HepG2 (cell line): ENCODE data around the gene NDUFV1. TPM values are rescaled to one million over a fixed set of nuclear protein-coding genes. Genes with fewer than 3 reads are reported as not detected.
A peak's percentile ranks its signal among the peaks of the same experiment; 100 is the strongest.

Experiments used
- CCAR2 ChIP-seq: fragments of 200-400 bp; formaldehyde crosslinking; optimal IDR thresholded peaks from 2 replicates; pipeline ENCODE3; 2018; ENCODE audit warnings: low read depth, mild to moderate bottlenecking, low read length, moderate library complexity
- ELF3 ChIP-seq: IDR thresholded peaks from 2 replicates; pipeline ENCODE4 v1.6.1; 2016; ENCODE audit warnings: missing genetic modification reagents, missing compliant biosample characterization
- HDAC2 ChIP-seq: sonication (generic); formaldehyde crosslinking; IDR thresholded peaks from 2 replicates; pipeline ENCODE4 v1.4.0; 2020; ENCODE audit warnings: missing genetic modification reagents
- HMGA1 ChIP-seq: sonication (generic); formaldehyde crosslinking; conservative IDR thresholded peaks from 2 replicates; pipeline ENCODE4 v1.4.0; 2020; ENCODE audit warnings: missing genetic modification reagents
- KDM4B ChIP-seq: sonication (generic); formaldehyde crosslinking; IDR thresholded peaks from 2 replicates; pipeline ENCODE4 v1.4.0; 2020; ENCODE audit warnings: missing genetic modification reagents
- NFYB ChIP-seq: sonication (generic); formaldehyde crosslinking; IDR thresholded peaks from 2 replicates; pipeline ENCODE4 v1.4.0; 2020; ENCODE audit warnings: missing genetic modification reagents
- PTBP1 ChIP-seq: fragments of 200-400 bp; formaldehyde crosslinking; IDR thresholded peaks from 2 replicates; pipeline ENCODE4 v1.6.1; 2018; ENCODE audit warnings: low read length, low read depth; ENCODE audit not compliant: poor library complexity, severe bottlenecking
- SALL1 ChIP-seq: sonication (generic); formaldehyde crosslinking; IDR thresholded peaks from 2 replicates; pipeline ENCODE4 v1.8.0; 2022; ENCODE audit warnings: mild to moderate bottlenecking, missing genetic modification reagents
- ZNF20 ChIP-seq: sonication (generic); formaldehyde crosslinking; IDR thresholded peaks from 2 replicates; pipeline ENCODE4 v1.4.0; 2020; ENCODE audit warnings: mild to moderate bottlenecking, moderate library complexity, missing genetic modification reagents
- ZNF230 ChIP-seq: sonication (generic); formaldehyde crosslinking; IDR thresholded peaks from 2 replicates; pipeline ENCODE4 v1.4.0; 2020; ENCODE audit warnings: mild to moderate bottlenecking, missing genetic modification reagents
- ZNF530 ChIP-seq: sonication (generic); formaldehyde crosslinking; IDR thresholded peaks from 2 replicates; pipeline ENCODE4 v1.5.0; 2020; ENCODE audit warnings: low read depth, mild to moderate bottlenecking, missing genetic modification reagents
- ZNF547 ChIP-seq: sonication (generic); formaldehyde crosslinking; IDR thresholded peaks from 2 replicates; pipeline ENCODE4 v1.5.1; 2020; ENCODE audit warnings: mild to moderate bottlenecking, missing genetic modification reagents
- ZNF598 ChIP-seq: sonication (generic); formaldehyde crosslinking; IDR thresholded peaks from 2 replicates; pipeline ENCODE4 v1.5.1; 2020; ENCODE audit warnings: mild to moderate bottlenecking, missing genetic modification reagents, borderline replicate concordance
- polyA plus RNA-seq, 8 experiments: library from polyadenylated mRNA; depleted of rRNA in 3 of 8; stranded (reverse) in 7 of 8; unstranded in 1 of 8; fragments of >200 nt; fragmentation: Illumina TruSeq in 4 of 8; extraction: Trizol in 4 of 8; gene quantifications; 2 replicates each; pipeline versions ENCODE4 v1.2.1 to v1.2.3, GENCODE V29; 2011 to 2016; ENCODE audit warnings: low read depth in 4 of 8, missing spikeins in 1 of 8, mixed read lengths in 1 of 8; ENCODE audit not compliant: insufficient read depth in 1 of 8
- total RNA-seq, 5 experiments: library from RNA; depleted of rRNA; stranded (reverse); fragments of >200 nt; fragmentation: Illumina TruSeq; extraction: Trizol; gene quantifications; 2 replicates each; pipeline ENCODE4 v1.2.3, GENCODE V29; 2016; ENCODE audit warnings: low read depth in 1 of 5
- TF ChIP-seq, protein P1 (sequence below): sonication (generic); formaldehyde crosslinking; IDR thresholded peaks from 2 replicates; pipeline ENCODE4 v1.5.0; 2020; ENCODE audit warnings: missing genetic modification reagents
- TF ChIP-seq, protein P2 (sequence below), 2 experiments: fragments of 450-650 bp in 1 of 2; sonication (generic) in 1 of 2; formaldehyde crosslinking; IDR thresholded peaks; 2 replicates each; pipeline versions ENCODE4 v1.5.0 to v1.8.0; 2020 to 2022; ENCODE audit warnings: mild to moderate bottlenecking in 1 of 2, missing genetic modification reagents in 1 of 2
- TF ChIP-seq, protein P3 (sequence below): sonication (generic); formaldehyde crosslinking; IDR thresholded peaks from 2 replicates; pipeline ENCODE4 v1.4.0; 2020; ENCODE audit warnings: missing genetic modification reagents, mild to moderate bottlenecking, borderline replicate concordance
- TF ChIP-seq, protein P4 (sequence below): sonication (generic); formaldehyde crosslinking; IDR thresholded peaks from 2 replicates; pipeline ENCODE4 v1.9.0; 2021; ENCODE audit warnings: missing genetic modification reagents, borderline replicate concordance
- TF ChIP-seq, protein P5 (sequence below): sonication (generic); formaldehyde crosslinking; IDR thresholded peaks from 2 replicates; pipeline ENCODE4 v1.5.1; 2020; ENCODE audit warnings: mild to moderate bottlenecking, missing genetic modification reagents, moderate library complexity

NDUFV1 gene
- total and polyA plus RNA-seq, 2 of the 13 experiments (the other 11 are each of a cell fraction or from before 2014, with no cell fraction given), result 88.9 to 137 TPM

DNA sequence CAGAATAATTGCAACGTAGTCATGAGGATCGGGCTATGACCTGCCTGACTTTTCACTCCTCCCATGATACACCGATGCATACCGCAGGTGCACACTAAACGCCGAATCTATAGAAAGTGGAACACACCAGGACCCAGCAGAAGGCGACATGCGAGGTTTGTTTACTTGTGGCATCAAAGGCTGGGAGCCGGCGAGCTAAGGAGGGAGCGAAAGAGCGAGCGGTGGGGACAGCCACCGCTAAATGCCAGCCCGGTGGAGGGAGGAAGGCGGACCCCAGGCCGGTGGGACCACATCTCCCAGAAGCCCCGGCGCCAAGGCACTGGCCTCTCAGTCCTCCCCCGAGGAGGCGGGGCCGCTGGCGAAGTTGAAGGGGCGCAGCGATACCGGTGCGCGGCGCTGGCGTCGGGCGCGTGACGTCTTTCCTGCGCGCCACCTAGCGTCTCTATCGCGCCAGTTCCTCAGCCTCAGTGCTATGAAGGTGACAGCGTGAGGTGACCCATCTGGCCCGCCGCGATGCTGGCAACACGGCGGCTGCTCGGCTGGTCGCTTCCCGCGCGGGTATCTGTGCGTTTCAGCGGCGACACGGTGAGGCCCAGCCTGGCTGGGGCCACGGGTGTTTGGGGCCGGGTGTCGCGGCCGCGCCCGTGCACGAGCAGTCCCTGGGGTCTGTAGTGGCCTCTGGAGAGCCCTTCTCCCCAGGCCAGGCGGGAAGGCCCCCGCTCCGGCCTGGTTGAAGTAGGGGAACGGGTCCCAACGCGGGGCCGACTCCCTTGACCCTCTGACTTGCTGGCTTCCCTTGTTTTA is at the start of gene NDUFV1 (continued):
- TF ChIP-seq HMGA1 (CRISPR knock-in tag), result no peak
- peak; percentile 66; the same call in 1 of the 2 replicates for TF ChIP-seq SALL1 (CRISPR knock-in tag)
- TF ChIP-seq, protein P1, sequence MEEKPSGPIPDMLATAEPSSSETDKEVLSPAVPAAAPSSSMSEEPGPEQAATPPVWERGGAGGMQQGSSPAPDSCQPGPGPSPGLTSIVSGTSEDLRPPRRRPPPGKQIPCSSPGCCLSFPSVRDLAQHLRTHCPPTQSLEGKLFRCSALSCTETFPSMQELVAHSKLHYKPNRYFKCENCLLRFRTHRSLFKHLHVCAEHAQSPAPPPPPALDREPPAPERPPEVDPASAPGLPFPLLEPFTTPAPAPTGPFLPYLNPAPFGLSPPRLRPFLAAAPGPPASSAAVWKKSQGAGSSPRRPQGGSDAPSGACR, result no peak
- TF ChIP-seq ELF3, result peak; percentile 58; the same call in 1 of the 2 replicates
- TF ChIP-seq CCAR2, result no peak
- TF ChIP-seq ZNF230 (CRISPR knock-in tag), result 0 out of 2 replicates have a peak, but pooled peaks have one; percentile 28
- TF ChIP-seq, protein P2, sequence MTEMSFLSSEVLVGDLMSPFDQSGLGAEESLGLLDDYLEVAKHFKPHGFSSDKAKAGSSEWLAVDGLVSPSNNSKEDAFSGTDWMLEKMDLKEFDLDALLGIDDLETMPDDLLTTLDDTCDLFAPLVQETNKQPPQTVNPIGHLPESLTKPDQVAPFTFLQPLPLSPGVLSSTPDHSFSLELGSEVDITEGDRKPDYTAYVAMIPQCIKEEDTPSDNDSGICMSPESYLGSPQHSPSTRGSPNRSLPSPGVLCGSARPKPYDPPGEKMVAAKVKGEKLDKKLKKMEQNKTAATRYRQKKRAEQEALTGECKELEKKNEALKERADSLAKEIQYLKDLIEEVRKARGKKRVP (CRISPR knock-in tag; IDR thresholded peaks at IDR 0.05), result no peak
- peak; percentile 39 for TF ChIP-seq PTBP1
- TF ChIP-seq ZNF598 (CRISPR knock-in tag), result peak; percentile 90; the same call in 1 of the 2 replicates
- TF ChIP-seq KDM4B (CRISPR knock-in tag), result peak; percentile 63; the same call in 1 of the 2 replicates
- peak; percentile 93 for TF ChIP-seq HDAC2 (CRISPR knock-in tag)
- TF ChIP-seq ZNF547 (CRISPR knock-in tag), result peak; percentile 84; the same call in 1 of the 2 replicates
- no peak for TF ChIP-seq ZNF530
- TF ChIP-seq, protein P3, sequence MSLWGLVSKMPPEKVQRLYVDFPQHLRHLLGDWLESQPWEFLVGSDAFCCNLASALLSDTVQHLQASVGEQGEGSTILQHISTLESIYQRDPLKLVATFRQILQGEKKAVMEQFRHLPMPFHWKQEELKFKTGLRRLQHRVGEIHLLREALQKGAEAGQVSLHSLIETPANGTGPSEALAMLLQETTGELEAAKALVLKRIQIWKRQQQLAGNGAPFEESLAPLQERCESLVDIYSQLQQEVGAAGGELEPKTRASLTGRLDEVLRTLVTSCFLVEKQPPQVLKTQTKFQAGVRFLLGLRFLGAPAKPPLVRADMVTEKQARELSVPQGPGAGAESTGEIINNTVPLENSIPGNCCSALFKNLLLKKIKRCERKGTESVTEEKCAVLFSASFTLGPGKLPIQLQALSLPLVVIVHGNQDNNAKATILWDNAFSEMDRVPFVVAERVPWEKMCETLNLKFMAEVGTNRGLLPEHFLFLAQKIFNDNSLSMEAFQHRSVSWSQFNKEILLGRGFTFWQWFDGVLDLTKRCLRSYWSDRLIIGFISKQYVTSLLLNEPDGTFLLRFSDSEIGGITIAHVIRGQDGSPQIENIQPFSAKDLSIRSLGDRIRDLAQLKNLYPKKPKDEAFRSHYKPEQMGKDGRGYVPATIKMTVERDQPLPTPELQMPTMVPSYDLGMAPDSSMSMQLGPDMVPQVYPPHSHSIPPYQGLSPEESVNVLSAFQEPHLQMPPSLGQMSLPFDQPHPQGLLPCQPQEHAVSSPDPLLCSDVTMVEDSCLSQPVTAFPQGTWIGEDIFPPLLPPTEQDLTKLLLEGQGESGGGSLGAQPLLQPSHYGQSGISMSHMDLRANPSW (CRISPR knock-in tag), result no peak
- TF ChIP-seq, protein P4, sequence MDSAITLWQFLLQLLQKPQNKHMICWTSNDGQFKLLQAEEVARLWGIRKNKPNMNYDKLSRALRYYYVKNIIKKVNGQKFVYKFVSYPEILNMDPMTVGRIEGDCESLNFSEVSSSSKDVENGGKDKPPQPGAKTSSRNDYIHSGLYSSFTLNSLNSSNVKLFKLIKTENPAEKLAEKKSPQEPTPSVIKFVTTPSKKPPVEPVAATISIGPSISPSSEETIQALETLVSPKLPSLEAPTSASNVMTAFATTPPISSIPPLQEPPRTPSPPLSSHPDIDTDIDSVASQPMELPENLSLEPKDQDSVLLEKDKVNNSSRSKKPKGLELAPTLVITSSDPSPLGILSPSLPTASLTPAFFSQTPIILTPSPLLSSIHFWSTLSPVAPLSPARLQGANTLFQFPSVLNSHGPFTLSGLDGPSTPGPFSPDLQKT, result no peak
- TF ChIP-seq ZNF20 (CRISPR knock-in tag), result no peak
- peak; percentile 64 for TF ChIP-seq NFYB (CRISPR knock-in tag)
- TF ChIP-seq, protein P5, sequence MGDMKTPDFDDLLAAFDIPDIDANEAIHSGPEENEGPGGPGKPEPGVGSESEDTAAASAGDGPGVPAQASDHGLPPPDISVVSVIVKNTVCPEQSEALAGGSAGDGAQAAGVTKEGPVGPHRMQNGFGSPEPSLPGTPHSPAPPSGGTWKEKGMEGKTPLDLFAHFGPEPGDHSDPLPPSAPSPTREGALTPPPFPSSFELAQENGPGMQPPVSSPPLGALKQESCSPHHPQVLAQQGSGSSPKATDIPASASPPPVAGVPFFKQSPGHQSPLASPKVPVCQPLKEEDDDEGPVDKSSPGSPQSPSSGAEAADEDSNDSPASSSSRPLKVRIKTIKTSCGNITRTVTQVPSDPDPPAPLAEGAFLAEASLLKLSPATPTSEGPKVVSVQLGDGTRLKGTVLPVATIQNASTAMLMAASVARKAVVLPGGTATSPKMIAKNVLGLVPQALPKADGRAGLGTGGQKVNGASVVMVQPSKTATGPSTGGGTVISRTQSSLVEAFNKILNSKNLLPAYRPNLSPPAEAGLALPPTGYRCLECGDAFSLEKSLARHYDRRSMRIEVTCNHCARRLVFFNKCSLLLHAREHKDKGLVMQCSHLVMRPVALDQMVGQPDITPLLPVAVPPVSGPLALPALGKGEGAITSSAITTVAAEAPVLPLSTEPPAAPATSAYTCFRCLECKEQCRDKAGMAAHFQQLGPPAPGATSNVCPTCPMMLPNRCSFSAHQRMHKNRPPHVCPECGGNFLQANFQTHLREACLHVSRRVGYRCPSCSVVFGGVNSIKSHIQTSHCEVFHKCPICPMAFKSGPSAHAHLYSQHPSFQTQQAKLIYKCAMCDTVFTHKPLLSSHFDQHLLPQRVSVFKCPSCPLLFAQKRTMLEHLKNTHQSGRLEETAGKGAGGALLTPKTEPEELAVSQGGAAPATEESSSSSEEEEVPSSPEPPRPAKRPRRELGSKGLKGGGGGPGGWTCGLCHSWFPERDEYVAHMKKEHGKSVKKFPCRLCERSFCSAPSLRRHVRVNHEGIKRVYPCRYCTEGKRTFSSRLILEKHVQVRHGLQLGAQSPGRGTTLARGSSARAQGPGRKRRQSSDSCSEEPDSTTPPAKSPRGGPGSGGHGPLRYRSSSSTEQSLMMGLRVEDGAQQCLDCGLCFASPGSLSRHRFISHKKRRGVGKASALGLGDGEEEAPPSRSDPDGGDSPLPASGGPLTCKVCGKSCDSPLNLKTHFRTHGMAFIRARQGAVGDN, result peak; percentile 83
